Activated CD4-positive, alpha-beta T cell treated with anti-CD3 and anti-CD28 coated beads for 48 hours (primary cell): ENCODE data around the gene TOR1AIP2.
"Not testable (repeated sequence)": the region's sequence is repeated elsewhere in the genome, so short reads cannot be mapped to it uniquely, and the experiment has no call there.

ENCODE experiments used
- DNase-seq: peaks from one replicate; pipeline ENCODE4 v3.0.0-alpha.2; 2020

The TOR1AIP2 gene

DNA sequence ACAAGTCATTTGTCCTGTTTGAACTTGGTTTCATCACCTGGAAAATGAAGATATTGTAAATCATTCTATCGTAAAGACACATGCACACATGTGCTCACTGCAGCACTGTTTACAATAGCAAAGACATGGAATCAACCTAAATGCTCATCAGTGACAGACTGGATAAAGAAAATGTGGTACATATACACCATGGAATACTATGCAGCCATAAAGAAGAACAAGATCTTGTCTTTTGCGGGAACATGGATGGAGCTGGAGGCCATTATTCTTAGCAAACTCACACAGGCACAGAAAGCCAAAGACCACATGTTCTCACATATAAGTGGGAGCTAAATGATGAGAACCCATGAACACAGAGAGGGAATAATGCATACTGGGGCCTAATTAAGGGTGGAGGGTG lies 73.2 kb downstream of the TOR1AIP2 start:
- not testable (repeated sequence) for DNase-seq

DNA sequence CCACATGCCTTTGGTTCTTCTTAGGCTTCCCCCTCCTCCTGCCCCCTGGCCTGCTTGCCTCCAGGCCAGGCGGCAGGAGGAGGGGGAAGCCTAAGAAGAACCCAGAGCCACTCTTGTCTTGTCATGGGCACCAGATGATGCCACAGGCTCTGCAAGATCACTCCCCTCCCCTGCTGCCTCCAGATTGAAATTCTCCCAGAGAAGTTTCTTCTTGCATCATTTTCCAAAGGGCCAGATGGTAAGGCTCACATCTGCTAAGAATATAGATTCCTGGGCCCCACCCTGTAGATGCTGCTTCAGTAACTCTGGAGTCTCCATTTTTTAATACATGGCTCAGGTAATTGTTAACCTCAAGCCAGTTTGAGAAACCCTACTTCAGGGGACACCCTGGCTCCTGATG lies 73.7 kb downstream of the TOR1AIP2 start:
- DNase-seq = no peak

DNA sequence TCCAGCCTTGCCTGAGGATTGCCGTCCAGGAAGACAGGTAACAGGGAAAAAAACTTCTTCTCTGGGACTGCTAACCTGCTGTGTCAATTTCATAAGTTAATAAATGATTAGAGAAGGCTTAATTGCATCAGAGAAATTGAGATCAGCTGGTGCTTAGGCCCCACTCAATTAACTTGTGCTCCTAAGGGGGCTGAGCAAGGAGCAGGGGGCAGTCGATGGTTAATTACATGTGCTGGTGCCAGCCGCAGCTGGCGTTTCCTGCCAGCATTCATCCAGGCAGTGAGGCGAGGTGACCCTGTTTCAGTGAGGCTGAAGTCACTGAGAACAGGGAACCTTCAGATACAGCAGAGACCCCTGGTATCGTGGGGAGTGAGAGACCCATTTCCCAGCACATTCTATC lies 74.5 kb downstream of the TOR1AIP2 start:
- DNase-seq = no peak

DNA sequence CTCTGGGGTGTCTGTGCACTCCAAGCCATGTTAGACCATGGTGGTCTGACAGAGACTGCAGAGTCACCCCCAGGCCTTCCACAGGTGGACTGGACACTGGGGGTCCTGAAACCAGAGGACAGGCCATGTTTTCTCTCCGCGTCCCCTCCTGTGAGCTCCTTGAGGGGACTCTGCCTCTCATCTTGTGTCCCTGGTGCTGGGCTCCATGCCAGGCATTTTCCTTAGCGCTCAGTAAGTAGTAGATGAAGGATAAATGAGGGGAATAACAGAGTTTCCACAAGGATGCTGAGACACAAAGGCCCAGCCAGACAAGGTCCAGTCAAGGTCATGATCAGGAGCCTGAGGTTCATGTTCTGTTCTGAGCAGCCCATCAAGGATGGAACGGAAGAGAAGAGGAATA lies 77.1 kb downstream of the TOR1AIP2 start:
- no peak for DNase-seq

DNA sequence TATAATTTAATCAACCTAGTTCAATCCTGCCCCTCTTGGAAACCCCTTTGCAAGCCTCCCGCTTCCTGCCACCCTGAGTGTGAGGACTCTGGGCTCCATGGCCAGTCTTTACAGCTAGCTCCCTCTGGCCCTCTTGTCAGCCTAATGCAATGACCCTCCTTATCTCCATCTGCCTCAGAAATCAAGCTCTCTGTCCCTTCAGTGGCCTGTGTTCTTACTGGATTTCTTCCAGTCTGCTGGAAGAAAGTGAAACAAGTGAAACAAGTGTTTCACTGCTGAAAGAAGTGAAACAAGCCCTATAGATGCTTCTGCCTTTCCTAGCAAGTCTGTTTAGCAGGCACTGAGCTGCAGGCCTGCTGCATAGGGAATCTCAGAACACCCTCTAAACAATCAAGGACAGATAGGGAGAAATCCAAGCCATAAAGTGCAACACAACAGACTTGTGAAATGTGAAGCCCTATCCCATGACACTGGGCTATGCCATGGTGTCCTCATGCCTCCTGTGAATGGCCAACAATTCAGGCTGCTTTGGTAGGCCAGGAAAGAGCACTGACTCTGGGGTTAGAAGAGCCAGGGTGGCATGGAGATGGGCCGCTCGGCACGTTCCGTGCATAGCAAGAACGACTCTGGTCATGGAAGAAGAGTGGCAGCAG lies 78.6 kb downstream of the TOR1AIP2 start:
- DNase-seq = no peak

DNA sequence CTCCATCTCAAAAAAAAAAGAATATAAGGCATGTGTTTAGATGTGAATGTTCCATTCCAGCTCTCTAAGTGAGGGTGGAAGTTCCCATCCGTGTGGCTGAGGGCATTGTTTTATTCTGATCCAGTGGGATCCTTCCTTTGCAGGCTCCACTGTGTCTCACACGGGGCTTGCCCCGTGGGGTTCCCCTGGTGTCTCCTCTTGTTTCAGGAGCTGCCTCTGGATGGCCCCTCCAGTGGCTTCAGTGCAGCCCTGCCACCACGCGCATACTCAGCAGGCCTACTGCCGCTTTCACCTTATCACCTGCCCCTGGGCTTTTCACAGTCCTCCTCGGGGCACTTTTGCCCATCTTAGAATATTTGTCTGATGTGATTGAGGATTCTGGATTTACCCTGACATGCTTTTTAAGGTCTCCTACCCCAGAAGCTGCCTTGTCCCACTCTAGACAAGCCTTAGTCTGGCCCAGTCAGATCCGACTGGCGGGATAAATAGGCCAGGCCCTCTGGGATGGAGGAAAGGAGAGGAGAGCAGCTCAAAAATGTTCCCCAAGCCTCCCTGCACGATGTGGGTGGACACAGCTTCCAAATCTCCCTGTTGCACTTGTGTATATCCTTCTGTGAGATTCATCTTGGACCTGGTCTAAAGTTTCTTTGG lies 79.3 kb downstream of the TOR1AIP2 start:
- DNase-seq = no peak

DNA sequence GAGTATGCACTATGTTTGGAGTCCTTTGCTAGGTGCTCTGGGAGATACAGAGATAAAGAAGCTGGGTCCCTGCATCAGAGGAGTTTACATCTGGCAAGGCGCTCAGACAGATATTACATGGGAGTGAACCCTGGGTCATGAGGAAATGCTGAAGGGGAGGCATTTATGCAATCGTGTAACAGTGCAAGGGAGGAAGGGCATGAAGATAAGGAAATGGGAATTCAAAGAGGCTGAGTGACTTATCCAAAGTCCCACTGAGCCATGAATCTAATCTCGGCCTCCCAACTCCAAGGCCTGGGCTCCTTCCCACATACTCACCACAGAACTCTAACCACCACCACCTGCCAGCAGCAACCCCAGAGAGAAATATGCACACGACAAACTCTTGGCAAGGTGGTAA lies 82.9 kb downstream of the TOR1AIP2 start:
- no peak for DNase-seq

DNA sequence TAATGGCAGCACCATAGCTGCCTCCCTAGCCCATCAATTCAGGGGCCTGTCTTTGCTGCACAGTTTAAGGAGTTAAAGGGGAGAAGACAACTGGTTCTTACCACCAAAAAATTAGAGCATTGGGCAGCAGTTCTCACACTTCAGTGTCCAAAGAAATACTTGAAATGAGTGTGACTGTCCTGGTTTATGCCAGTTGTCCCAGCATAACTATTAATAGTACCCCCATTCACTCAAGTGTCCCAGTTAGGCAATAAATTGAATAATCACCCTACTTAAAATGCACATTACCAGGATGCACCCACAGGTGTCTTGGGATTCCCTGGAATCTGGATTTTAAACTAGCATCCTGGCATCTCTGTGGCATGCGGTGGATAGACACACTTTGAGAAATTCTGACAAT lies 83.5 kb downstream of the TOR1AIP2 start:
- DNase-seq = no peak

DNA sequence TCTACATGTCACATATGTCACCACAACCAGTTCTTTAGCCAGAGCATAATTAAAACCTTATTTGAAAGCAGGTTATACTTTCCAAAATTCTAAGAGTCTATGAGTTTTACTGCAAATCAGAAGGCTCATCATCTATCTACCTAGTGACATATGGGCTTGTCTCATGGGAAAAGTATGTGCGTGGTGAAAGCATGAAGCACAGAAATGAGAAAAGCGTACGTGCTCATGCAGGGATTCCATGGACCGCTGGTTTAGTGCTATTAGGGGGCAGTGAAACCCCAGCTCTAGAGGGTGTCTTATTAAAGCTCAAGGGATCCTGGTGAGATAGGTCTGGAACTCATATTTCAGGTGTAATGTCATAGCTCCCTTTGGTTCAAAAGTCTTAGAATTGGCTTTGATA lies 84.3 kb downstream of the TOR1AIP2 start:
- no peak for DNase-seq
